GM18861 (cell line): ENCODE results near the gene SPOCD1.
"Not testable (repeated sequence)": the region's sequence is repeated elsewhere in the genome, so short reads cannot be mapped to it uniquely, and the experiment has no call there.

Source experiments
- ATAC-seq: cut with Tn5 transposase; IDR thresholded peaks from one replicate; pipeline ENCODE4 v1.9.1; 2021; ENCODE audit not compliant: unreplicated experiment

Gene SPOCD1

DNA sequence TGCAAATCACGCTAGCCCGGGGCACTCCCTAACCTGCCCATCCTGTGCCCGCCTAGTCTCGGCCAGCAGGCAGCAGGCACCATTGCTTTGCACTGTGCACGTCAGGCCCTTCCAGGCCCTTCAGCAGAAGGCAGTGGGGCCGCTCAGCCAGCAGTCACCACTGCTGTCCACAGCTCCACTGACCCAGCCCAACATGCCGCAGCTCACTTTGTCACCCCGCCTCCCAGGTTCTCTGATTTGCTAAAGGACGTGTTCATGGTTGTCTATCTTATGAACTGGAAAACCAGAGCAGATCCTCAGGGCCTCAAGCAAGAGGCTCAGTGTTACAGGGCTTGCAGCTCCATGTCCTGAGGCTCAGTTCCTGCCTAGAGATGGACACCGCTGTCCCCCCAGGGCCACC, 14.2 kb upstream of the SPOCD1 start:
- no peak for ATAC-seq

DNA sequence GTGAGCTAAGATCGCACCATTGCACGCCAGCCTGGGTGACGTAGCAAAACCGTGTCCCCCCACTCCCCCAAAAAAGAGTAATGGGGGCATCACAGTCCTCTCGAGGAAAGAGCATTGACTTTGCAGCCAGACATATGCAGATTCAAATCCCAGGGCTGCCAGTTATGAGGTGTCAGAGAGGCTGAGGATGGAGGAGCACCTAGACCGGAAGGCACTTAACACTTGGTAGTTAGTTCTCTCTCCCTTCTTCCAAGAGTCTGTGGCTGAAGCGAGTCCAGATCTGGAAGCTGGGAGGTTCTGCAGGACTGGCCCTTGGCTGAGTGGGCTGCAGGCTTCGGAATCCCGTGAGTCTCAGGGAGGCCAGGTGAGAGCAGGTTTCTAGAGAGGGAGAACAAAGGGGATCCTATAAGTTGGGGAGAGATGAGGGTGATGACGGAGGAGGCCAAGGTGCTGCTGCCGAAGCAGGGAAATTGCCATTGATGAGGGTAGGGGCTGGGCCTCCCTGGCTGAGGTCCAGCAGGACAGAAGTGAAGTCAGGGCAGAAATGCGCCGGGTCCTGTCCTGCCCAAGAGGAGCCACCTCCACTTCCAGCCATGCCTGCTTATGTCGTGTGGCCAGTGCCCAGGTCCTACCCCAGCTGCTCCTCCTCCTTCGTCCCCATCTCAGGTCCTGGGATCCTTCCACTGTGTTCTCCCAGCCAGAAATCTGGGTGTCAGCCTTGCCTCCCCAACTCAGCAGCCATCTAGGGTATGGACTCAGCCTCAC, 13.3 kb upstream of the SPOCD1 start:
- no peak for ATAC-seq

DNA sequence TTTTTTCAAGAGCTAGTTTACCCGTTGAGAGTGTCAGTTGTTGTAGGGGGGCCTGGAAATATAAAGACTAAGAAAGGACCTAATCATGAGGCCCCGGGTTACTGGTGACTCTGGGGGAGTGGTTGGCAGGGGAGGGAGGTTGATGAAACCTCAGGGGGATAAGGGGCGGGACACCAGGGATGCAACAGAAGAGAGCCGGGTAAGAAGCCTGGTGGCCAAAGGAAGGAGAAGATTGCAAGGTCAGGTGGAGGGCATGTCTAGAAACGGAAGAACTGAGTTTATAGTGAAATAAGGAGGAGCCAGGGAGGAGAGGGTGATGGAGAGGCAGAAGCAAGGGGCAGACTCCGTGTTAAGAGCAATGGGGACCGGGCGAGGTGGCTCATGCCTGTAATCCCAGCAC, 12.5 kb upstream of the SPOCD1 start:
- ATAC-seq: no peak

DNA sequence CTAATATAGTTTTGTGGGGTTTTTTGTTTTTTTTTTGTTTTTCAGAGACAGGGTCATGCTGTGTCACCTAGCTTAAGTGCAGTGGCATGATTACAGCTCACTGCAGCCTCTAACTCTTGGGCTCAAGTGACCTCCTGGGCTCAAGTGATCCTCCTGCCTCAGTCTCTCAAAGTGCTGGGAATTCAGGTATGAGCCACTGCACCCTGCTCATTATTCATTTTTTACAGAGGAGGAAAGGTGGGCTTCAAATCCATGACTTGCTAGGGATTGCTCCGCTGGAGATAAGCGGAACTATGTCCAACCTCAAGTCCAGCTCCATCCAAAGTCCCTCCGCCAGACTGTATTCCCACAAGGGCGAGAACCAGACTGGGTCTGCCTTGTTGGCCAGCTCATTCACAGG, 8.0 kb upstream of the SPOCD1 start:
- no peak for ATAC-seq

DNA sequence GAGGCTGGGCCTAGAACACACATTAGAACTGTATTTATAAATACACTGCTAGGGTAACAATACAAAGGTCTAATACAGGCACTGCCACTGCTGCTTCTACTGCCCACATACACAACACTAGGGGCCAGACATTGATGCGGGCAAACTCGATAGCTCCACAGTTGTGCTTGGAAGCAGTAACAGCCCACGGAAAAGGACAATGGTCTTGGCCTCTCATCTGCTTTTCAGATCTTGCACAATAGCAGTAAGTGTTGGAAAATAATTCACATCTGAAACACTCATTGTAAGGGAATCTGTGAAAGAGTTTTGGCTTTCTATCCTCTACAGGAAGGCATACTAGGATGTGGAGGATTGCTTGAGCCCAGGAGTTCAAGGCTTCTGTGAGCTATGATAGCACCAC, 6.9 kb upstream of the SPOCD1 start:
- no peak for ATAC-seq

DNA sequence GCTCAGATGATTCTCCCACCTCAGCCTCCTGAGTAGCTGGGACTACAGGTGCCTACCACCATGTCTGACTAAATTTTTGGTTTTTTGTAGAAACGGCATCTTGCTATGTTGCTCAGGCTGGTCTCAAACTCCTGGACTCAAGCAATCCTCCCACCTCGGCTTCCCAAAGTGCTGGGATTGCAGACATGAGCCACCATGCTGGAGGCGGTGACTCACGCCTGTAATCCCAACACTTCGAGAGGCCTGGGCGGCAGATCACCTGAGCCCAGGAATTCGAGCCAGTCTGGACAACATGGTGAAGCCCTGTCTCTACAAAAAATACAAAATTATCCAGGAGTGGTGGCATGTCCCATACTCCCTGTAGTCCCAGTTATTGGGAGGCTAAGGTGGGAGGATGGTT, 4.4 kb upstream of the SPOCD1 start:
- not testable (repeated sequence) for ATAC-seq

DNA sequence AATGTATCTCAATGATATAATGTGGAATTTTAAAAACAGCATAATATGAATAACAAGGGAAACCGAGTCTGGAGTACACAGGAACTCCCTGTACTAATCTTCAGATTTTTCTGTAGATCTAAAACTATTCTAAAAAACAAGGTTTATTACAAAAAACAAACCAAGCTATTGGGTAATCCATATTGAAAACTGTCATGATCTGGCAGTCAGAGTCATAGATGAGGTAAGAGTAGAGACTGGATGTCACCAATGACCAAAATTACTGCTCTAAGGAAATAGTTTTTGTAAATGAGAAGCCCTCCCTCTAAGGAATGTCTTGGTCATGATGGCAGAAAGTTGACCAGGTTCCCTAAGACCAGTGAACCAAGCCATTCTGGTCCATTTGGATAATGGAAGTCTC, 2.4 kb upstream of the SPOCD1 start:
- ATAC-seq: no peak

DNA sequence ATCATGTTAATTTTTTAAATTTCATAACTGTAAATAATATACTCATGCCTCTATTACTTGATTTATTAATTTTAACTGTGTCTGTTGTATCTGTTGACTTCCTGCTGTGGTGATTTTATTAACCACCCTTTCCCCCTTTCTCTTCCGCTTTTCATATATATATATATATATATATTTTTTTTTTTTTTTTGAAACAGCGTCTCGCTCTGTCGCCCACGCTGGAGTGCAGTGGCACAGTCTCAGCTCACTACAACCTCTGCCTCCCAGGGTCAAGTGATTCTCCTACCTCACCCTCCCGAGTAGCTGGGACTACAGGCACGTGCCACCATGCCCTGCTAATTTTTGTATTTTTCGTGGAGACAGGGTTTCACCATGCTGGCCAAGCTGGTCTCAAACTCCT, 1.1 kb upstream of the SPOCD1 start:
- not testable (repeated sequence) for ATAC-seq

DNA sequence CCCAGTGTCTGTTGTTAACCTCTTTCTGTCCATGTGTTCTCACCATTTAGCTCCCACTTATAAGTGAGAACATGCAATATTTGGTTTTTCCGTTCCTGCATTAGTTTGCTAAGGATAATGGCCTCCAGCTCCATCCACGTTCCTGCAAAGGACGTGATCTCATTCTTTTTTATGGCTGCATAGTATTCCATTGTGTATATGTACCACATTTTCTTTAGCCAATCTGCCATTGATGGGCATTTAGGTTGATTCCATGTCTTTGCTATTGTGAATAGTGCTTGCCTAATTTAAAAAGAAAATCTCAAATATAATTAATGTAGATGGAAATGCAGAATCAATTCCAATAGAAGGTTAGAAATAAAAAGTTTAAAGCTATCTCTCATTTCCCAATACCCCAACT, 679 bp upstream of the SPOCD1 start:
- ATAC-seq: not testable (repeated sequence)

DNA sequence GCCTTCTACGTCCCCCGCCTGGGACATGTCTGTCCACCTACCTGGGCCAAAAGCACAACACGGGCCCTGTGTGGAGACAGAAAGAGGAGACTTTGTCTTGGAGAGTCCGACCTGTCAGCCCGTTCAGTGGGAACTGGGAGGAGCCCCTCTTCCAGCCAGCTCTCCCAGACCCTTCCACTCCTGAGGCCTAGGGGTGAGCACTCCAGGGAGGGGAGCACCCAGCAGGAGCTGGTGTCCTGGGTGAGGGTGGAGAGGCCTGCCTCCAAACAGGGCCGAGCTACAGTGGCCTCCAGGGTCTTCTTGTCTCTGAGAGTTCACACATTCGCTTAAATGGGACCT, 546 bp downstream of the SPOCD1 start:
- ATAC-seq: no peak

DNA sequence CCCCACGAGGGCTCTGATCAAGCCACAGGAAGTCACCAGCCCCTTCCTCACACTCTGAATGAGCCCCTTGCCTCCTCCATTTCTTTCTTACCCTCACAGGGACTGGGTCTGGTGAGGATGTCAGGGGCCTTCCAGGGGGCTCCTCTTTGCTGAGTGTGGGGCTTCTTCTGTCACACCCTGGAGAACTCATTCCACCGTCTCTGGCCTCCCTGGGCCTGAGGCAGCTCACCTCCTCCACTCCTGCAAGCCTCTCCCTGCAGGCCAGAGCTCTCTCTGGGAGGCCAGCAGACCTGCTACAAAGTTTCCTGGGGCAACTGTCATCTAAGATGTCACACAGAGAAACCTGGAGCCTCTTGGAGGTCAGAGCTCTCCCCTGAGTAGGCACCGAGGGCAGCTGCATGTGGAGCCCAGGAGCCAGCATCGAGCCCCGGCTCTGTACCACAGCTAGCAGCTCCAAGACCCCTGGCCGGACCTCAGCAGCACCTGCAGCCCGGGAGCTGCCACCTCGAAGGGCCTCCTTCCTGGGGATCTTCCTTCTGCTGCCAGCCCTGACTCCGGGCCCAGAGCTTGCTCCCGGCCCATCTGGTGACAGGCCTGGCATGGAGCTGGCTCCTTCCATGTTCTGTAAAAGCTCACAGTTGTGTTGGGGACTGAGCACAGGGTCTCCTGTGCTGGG, 1.1 kb downstream of the SPOCD1 start:
- ATAC-seq: no peak

DNA sequence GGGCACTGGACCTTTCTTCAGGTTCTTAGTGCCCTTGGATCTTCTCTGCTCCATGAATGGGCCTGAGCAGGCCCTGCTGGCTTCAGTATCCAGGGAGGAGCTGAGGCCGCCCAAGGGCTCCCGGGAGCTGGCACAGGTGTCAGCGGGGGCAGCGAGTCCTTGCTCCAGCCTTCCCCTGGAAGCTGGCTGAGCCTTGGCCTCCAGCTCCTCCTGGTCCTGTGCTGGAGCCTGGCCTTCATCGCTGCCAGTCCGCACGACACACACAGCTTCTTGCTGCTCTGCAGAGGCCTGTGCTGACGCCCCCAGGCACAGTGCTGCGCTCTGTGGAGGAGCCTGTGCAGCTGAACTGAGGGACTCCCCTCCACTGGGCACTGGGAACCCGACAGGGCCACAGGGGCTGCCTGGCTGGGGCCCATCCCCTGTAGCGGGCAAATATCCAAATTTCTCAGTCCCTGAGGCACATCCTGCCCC, 1.7 kb downstream of the SPOCD1 start:
- no peak for ATAC-seq

DNA sequence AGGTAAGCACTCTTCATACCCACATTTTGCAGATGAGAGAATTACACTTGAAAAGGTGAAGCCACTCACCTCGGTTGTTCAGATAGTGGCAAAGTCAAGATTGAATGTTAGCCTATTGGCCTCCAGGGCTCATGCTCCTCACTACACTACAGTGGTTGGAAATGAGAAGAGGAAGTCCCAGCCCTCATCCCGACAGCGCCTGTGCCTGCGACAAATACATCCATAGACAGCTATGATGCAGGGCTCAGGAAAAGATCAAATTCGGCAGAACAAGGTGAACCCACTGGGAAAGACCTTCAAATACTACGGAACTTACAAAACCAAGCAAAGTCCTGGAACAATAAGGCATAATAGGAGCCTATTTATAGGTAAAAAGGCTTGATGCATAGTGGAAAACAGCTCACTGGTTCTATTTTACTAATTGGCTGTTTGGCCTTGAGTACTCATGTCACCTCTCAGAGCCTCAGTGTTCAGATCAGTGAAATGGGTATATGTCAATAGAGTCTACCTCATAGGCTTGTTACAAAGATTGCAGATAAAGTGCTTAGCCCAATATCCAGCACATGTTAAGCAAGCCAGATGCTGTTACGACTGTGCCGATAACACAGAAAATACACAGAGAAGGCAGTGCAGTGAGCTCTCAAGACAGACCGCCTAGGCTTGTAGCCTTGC, 3.5 kb downstream of the SPOCD1 start:
- ATAC-seq: no peak

DNA sequence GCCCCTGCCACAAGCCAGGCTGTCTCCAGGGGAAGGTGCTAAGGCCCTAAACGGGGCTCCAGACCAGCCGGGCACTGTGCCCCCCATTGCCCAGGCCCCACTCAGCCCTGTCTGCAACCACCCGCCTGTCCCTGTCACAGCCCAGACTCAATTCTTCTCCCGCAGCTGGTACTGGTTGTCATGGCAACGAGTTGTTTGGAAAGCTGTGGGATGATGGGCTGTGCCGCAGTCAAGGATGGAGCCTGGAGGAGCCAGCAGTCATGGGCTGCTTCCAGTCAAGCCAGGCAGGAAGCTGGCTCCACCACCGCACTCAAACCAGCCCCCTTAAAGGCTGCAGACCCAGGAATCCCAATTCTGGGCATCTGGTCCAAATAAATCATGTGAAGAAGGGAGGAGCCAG, 4.2 kb downstream of the SPOCD1 start:
- no peak for ATAC-seq

DNA sequence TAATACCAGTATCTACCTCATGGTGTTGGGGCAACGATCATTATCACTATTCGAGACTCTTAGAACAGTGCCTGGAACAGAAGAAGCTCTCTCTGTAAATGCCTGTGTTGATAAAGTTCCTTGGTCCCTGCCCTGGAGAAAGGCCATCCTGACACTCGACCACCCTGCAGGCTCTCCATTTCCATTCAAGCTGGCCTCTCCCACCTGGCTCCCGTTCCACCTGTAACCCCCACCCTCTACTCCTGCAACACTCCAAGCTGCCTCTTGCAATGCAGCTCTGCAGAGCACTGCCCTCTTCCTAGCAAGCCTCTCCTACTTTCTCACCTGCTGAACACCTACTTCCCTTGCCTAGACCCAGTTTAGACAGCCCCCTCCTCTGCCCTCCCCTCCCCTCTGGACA, 6.1 kb downstream of the SPOCD1 start:
- no peak for ATAC-seq

DNA sequence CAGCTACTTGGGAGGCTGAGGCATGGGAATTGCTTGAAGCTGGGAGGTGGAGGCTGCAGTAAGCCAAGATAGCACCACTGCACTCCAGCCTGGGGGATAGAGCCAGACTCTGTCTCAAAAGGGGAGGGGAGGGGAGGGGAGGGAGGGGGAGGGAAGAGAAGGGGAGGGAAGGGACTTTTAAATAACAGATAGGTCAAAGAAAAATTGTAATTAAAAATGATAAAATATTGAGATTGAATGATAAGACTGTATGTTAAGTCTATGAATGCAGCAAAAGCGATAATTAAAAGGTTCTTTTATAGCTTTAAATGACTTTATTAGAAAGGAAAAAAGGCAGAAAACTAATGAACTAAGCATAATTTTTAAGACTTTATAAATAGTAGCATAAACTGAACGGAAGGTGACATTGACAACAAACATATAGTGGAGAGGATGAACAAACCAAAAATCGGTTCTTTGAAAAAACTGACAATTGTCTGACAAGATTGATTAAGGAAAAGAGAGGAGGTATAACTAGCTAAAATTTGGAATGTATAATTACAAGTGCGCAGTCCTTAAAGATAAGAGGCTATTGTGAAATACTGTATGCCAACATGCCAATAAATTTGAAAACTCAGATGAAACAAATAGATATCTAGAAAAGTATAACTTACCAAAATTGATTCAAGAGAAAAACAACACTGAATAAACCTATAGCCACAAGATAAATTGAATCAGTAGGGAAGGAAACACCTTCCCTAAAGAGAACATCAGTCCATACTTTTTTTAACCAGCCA, 8.4 kb downstream of the SPOCD1 start:
- no peak for ATAC-seq

DNA sequence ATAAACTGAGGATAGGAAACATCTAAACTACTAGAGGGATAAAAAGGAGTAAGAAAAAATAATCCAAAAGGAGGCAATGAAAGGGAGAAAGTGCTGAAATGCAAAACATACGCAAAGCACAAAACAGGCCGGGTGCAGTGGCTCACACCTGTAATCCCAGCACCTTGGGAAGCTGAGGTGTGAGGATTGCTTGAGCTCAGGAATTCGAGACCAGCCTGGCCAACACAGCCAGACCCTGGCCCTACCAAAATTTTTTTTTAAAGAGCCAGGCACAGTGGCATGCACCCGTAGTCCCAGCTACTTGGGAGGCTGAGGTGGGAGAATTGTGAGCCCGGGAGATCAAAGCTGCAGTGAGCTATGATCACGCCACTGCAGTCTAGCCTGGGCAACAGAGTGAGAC, 10.5 kb downstream of the SPOCD1 start:
- ATAC-seq: no peak

DNA sequence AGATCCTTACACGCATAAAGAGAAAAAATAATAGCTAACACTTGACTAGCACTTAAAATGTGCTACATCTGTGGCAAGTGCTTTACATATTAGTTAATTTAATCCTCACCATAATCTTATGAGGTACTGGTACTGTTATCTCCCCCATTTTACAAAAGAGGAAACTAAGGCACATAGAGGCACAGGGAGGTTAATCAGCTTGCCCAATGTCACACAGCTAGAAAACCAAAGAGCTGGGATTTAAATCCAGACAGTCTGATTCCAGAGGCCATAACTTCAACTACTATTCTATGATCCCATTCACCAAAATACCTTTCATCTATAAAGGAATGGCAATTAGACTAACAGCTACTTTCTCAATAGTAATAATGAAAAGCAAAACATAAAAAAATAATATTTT, 11.7 kb downstream of the SPOCD1 start:
- ATAC-seq: no peak

DNA sequence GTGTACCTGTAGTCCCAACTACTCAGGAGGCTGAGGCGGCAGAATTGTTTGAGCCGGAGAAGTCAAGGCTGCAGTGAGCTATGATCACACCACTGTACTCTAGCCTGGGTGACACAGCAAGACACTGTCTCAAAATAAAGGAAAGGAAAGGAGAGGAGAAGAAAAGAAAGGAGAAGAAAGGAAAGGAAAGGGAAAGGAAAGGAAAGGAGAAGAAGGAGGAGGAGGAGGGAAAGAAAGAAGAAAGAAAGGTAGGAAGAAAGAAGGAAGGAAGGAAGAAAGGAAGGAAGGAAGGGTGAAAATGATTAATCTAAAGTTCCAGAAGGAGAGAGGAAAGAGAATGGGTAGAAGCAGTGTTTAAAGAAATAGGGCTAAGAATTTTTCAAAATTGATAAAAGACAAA, 12.2 kb downstream of the SPOCD1 start:
- no peak for ATAC-seq

DNA sequence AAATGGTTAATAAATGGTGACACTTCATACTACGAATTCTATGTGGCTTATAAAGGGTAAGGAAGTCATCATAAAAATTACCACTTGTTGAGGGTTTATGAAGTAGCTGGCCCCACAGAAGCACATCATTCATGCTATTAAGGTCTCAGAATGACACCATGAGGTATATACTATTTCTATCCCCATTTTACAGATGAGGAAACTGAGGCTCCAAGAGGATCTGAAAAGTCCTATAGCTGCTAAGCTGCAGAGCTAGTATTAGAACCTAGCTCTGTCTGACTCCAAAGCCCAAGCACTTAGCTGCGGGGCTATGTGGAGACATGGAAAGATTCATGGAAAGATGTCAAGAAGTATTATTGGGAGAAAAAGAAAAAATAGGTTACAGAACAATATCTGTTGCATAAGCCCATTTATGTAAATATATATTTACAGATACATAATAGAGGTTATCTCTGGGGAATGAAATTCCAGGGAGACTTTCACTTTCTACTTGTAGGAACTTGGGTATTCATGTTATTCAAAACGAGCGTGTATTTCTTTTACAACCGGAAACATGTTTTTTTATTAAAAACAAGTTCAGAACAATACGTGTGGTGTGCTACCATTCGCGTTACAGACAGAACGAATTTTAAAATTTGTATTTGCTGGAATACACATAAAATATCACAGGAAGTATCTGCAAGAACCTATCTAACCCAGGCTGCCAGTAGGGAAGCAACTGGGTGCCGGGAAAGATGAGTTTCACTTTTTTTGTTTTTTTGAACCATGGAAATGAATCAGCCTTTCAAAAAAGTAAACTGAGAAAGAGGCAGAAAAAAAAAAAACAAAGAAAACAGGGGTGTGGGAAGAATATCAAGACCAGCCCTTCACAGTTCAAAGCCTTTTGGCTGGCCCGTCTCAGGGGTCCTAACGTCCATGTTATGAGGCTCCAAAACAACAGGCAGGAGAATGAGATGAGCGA, 13.4 kb downstream of the SPOCD1 start:
- ATAC-seq: no peak
